GM21825 (cell line): Measurements from ENCODE around the gene H2AZ2.
A peak's percentile ranks its signal among the peaks of the same experiment; 100 is the strongest.

Experiments
- ATAC-seq: cut with Tn5 transposase; IDR thresholded peaks from one replicate; pipeline ENCODE4 v1.9.1; 2021; ENCODE audit warnings: mild to moderate bottlenecking, moderate library complexity; ENCODE audit not compliant: unreplicated experiment

The H2AZ2 gene

GRCh38 chr7:44847920-44848634, at the start of gene H2AZ2:
Gene H2AZ2, minus strand, starts transcription at chr7:44848087. Its CDS starts 116 bp downstream, at chr7:44847971.
- peak; percentile 85 for ATAC-seq

GRCh38 chr7:44897309-44897708, 49.4 kb upstream of the H2AZ2 start:
- ATAC-seq = no peak

- ATAC-seq = no peak
These were observed 47.1 kb upstream of the H2AZ2 start for GRCh38 chr7:44894888-44895580.

GRCh38 chr7:44893710-44894234, 45.9 kb upstream of the H2AZ2 start:
- no peak for ATAC-seq

GRCh38 chr7:44891791-44892190, 43.9 kb upstream of the H2AZ2 start:
- no peak for ATAC-seq

- no peak for ATAC-seq
These were observed 43.5 kb upstream of the H2AZ2 start for GRCh38 chr7:44891372-44891771.

GRCh38 chr7:44889086-44889781, 41.3 kb upstream of the H2AZ2 start:
- ATAC-seq = no peak

- no peak for ATAC-seq
These were observed 39.4 kb upstream of the H2AZ2 start for GRCh38 chr7:44887293-44887692.

- ATAC-seq = peak; percentile 81
These were observed 37.8 kb upstream of the H2AZ2 start, which contains the start of gene PURB for GRCh38 chr7:44885394-44886317. Gene PURB, minus strand, starts transcription at chr7:44885530. Its CDS starts 182 bp downstream, at chr7:44885348.

GRCh38 chr7:44884621-44885393, 36.9 kb upstream of the H2AZ2 start:
- ATAC-seq = peak; percentile 23

- no peak for ATAC-seq
These were observed 36.2 kb upstream of the H2AZ2 start for GRCh38 chr7:44883961-44884620.

GRCh38 chr7:44882899-44883298, 35.0 kb upstream of the H2AZ2 start:
- ATAC-seq = no peak

- no peak for ATAC-seq
These were observed 33.7 kb upstream of the H2AZ2 start for GRCh38 chr7:44881610-44882009.

GRCh38 chr7:44881066-44881600, 33.2 kb upstream of the H2AZ2 start:
- ATAC-seq = no peak

- no peak for ATAC-seq
These were observed 32.6 kb upstream of the H2AZ2 start for GRCh38 chr7:44880317-44881018.

- ATAC-seq = no peak
These were observed 28.5 kb upstream of the H2AZ2 start for GRCh38 chr7:44876393-44876792.

GRCh38 chr7:44875241-44875640, 27.4 kb upstream of the H2AZ2 start:
- no peak for ATAC-seq

GRCh38 chr7:44872787-44873186, 24.9 kb upstream of the H2AZ2 start:
- ATAC-seq = no peak
